Measurements from ENCODE around the gene KNTC1. TPM values are rescaled to one million over a fixed set of nuclear protein-coding genes. Genes with fewer than 3 reads are reported as not detected.

The KNTC1 gene
- total RNA-seq, 1 donor from 2014 or later = 249 TPM

DNA sequence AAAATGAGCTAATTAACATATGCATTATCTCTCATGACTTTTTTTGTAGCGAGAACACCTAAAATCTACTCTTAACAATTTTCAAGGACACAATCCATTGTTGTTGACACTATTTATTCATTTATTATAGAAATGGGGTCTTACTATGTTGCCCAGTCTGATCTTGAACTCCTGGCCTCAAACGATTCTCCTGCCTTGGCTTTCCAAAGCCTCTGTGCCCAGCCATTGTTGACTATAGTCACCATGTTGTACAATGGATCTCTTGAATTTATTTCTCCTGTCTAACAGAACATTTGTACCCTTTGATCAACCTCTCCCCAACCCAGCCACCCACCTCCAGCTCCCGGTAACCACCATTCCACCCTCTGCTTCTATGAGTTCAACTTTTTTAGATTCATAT is 134.9 kb downstream of the KNTC1 start:
- Histone ChIP-seq H3F3A (ENCODE audit: low read depth) (no peaks in the 10 kb centered on the region), H4K20me1 (ENCODE audit: low read depth) (no peaks in the 10 kb centered on the region), H3K4me1 (no peaks in the 10 kb centered on the region), H3K9me3 (ENCODE audit: low read depth) (no peaks in the 10 kb centered on the region), H3K9ac (no peak overlapping the region), H3K79me2 (ENCODE audit: low read depth) (no peaks in the 10 kb centered on the region), H3K27ac (no peak overlapping the region), H3K4me3 (no peak overlapping the region), H3K36me3 (no peaks in the 10 kb centered on the region), H3K4me2 (no peak overlapping the region), H3K27me3 (no peaks in the 10 kb centered on the region), H2AFZ (replicated peaks) (no peak overlapping the region)
- no peaks in the 10 kb centered on the region for H3K4me1 Mint-ChIP-seq
- no peak for DNase-seq (ENCODE audit: low spot score)
- no peaks in the 10 kb centered on the region for H3K27me3 Mint-ChIP-seq (ENCODE audit: insufficient read depth, low read depth)
- peaks cover 2% of the 10 kb centered on the region for H3K36me3 Mint-ChIP-seq
- TF ChIP-seq EZH2 (IDR thresholded peaks at IDR 0.05) = no peak
- TF ChIP-seq, protein P1, sequence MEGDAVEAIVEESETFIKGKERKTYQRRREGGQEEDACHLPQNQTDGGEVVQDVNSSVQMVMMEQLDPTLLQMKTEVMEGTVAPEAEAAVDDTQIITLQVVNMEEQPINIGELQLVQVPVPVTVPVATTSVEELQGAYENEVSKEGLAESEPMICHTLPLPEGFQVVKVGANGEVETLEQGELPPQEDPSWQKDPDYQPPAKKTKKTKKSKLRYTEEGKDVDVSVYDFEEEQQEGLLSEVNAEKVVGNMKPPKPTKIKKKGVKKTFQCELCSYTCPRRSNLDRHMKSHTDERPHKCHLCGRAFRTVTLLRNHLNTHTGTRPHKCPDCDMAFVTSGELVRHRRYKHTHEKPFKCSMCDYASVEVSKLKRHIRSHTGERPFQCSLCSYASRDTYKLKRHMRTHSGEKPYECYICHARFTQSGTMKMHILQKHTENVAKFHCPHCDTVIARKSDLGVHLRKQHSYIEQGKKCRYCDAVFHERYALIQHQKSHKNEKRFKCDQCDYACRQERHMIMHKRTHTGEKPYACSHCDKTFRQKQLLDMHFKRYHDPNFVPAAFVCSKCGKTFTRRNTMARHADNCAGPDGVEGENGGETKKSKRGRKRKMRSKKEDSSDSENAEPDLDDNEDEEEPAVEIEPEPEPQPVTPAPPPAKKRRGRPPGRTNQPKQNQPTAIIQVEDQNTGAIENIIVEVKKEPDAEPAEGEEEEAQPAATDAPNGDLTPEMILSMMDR (IDR thresholded peaks at IDR 0.05) = no peak
- no peak for TF ChIP-seq EZH2phosphoT487 (IDR thresholded peaks at IDR 0.05)
- H3K4me3 Mint-ChIP-seq = no peak overlapping the region
- no peaks in the 10 kb centered on the region for H3K9me3 Mint-ChIP-seq
- H3K27ac Mint-ChIP-seq = no peak overlapping the region

DNA sequence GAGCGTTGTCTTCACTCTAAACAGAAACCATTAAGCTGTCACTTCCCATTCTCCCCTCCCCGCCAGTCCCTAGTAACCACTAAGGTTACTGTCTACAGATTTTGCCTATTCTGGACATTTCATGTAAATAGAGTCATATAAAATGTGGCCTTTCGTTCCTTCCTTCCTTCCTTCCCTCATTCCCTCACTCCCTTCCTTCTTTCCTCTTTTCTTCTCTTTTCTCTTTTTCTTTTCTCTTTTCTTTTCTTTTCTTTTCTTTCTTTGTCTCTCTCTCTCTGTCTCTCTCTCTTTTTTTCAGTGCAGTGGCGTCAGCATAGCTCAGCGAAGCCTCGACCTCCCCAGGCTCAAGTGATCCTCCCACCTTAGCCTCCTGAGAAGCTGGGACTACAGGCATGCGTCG is 138.3 kb downstream of the KNTC1 start:
- Histone ChIP-seq H3K36me3 (no peaks in the 10 kb centered on the region), H3K9ac (no peak overlapping the region), H3K9me3 (ENCODE audit: low read depth) (no peaks in the 10 kb centered on the region), H3K27ac (no peak overlapping the region), H2AFZ (replicated peaks) (no peak overlapping the region), H3K79me2 (ENCODE audit: low read depth) (no peaks in the 10 kb centered on the region), H3K4me3 (no peak overlapping the region), H3F3A (ENCODE audit: low read depth) (no peaks in the 10 kb centered on the region), H3K4me2 (no peak overlapping the region), H3K27me3 (no peaks in the 10 kb centered on the region), H4K20me1 (ENCODE audit: low read depth) (no peaks in the 10 kb centered on the region), H3K4me1 (no peaks in the 10 kb centered on the region)
- no peak for DNase-seq (ENCODE audit: low spot score)
- no peaks in the 10 kb centered on the region for H3K27me3 Mint-ChIP-seq (ENCODE audit: insufficient read depth, low read depth)
- H3K4me1 Mint-ChIP-seq = no peaks in the 10 kb centered on the region
- H3K4me3 Mint-ChIP-seq = no peak overlapping the region
- H3K27ac Mint-ChIP-seq = no peak overlapping the region
- TF ChIP-seq EZH2phosphoT487 (IDR thresholded peaks at IDR 0.05) (no peak), EZH2 (IDR thresholded peaks at IDR 0.05) (no peak)
- TF ChIP-seq, protein P1 (IDR thresholded peaks at IDR 0.05) = no peak
- peaks cover 2% of the 10 kb centered on the region for H3K36me3 Mint-ChIP-seq
- no peaks in the 10 kb centered on the region for H3K9me3 Mint-ChIP-seq

DNA sequence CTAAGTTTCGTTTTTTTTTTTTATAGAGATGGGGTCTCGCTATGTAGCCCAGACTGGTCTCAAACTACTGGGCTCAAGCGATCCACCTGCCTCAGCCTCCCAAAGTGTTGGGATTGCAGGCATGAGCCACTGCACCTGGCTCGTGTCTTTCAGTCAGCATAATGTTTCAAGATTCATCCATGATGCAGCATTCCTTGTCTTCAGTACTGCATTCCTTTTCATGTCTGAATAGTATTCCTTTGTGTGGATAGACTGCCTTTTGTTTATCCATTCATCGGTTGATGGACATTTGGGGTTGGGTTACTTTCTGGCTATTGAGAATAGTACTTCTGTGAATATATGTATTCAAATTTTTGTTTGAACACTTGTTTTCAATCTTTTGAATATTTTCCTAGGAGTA is 138.7 kb downstream of the KNTC1 start:
- no peak overlapping the region for H3K27ac ChIP-seq
- H3K4me2 ChIP-seq = no peak overlapping the region
- H3K4me1 Mint-ChIP-seq = no peaks in the 10 kb centered on the region
- TF ChIP-seq, protein P1 (IDR thresholded peaks at IDR 0.05) = no peak
- TF ChIP-seq EZH2 (IDR thresholded peaks at IDR 0.05) (no peak), EZH2phosphoT487 (IDR thresholded peaks at IDR 0.05) (no peak)
- H2AFZ ChIP-seq (replicated peaks) = no peak overlapping the region
- no peaks in the 10 kb centered on the region for H3K36me3 ChIP-seq
- no peak overlapping the region for H3K4me3 ChIP-seq
- H3K79me2 ChIP-seq (ENCODE audit: low read depth) = no peaks in the 10 kb centered on the region
- H3K9me3 ChIP-seq (ENCODE audit: low read depth) = no peaks in the 10 kb centered on the region
- no peak overlapping the region for H3K27ac Mint-ChIP-seq
- no peaks in the 10 kb centered on the region for H3K27me3 Mint-ChIP-seq (ENCODE audit: insufficient read depth, low read depth)
- peaks cover 2% of the 10 kb centered on the region for H3K36me3 Mint-ChIP-seq
- no peaks in the 10 kb centered on the region for H3F3A ChIP-seq (ENCODE audit: low read depth)
- no peak for DNase-seq (ENCODE audit: low spot score)
- no peak overlapping the region for H3K9ac ChIP-seq
- H3K27me3 ChIP-seq = no peaks in the 10 kb centered on the region
- no peaks in the 10 kb centered on the region for H4K20me1 ChIP-seq (ENCODE audit: low read depth)
- no peaks in the 10 kb centered on the region for H3K4me1 ChIP-seq
- H3K9me3 Mint-ChIP-seq = no peaks in the 10 kb centered on the region
- H3K4me3 Mint-ChIP-seq = no peak overlapping the region
